Spleen (tissue), 7 donors: Measurements from ENCODE around the gene IL18RAP.

ENCODE experiments used
- POLR2A ChIP-seq, 3 donors: fragments of 450-650 bp; IDR thresholded peaks; one replicate each; pipeline ENCODE4 v1.5.1; 2017; ENCODE audit warnings: antibody characterized with exemption in 3 of 3, mild to moderate bottlenecking in 1 of 3
- POLR2AphosphoS5 ChIP-seq, 3 donors: sonication (generic); formaldehyde crosslinking; IDR thresholded peaks; one replicate each; pipeline ENCODE4 v1.5.1; 2017; ENCODE audit warnings: antibody characterized with exemption in 3 of 3
- TF ChIP-seq, protein P1 (sequence below), 11 experiments: fragments of 200-600 bp in 7 of 11; fragments of 450-650 bp in 4 of 11; sonication (generic) in 4 of 11; IDR thresholded peaks in 8 of 11; conservative IDR thresholded peaks in 3 of 11; 1 replicate in 7 of 11; 2 replicates in 4 of 11; pipeline versions ENCODE4 v1.4.0 to v1.8.0; 2016 to 2021; ENCODE audit warnings: antibody characterized with exemption in 11 of 11, inconsistent platforms in 4 of 11, mild to moderate bottlenecking in 1 of 11
- donor health status: DM: no; HTN: no; CAD: no; lungs with moderate emphysema.
- donor health status: DM: no; HTN: no; CAD: no.
- donor health status: DM: no; HTN: no; CAD: no.

DNA sequence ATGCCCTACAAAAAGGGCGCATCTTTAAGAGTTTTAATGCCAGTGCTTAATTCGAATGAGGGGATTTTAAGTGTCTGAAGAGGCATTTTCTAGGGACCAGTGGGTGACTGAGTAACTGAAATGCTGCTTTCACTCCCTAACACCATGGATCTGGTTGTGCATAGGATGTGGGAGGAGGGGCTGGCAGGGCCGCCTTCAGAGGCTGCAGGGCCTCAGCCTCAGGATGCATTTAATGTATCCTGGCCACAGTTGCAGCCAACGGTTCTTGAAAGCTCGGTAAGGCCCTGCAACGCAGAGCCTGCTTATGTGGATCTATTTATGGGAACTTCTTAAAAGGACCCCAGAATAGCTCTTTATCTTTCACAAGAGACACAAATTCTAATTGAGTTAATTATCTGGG lies 25.8 kb upstream of the IL18RAP start:
- TF ChIP-seq, protein P1, sequence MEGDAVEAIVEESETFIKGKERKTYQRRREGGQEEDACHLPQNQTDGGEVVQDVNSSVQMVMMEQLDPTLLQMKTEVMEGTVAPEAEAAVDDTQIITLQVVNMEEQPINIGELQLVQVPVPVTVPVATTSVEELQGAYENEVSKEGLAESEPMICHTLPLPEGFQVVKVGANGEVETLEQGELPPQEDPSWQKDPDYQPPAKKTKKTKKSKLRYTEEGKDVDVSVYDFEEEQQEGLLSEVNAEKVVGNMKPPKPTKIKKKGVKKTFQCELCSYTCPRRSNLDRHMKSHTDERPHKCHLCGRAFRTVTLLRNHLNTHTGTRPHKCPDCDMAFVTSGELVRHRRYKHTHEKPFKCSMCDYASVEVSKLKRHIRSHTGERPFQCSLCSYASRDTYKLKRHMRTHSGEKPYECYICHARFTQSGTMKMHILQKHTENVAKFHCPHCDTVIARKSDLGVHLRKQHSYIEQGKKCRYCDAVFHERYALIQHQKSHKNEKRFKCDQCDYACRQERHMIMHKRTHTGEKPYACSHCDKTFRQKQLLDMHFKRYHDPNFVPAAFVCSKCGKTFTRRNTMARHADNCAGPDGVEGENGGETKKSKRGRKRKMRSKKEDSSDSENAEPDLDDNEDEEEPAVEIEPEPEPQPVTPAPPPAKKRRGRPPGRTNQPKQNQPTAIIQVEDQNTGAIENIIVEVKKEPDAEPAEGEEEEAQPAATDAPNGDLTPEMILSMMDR (IDR thresholded peaks at IDR 0.05 in 8 of 11, conservative IDR thresholded peaks at IDR 0.05 in 3 of 11): no peak
- TF ChIP-seq POLR2A (IDR thresholded peaks at IDR 0.05) (no peak), POLR2AphosphoS5 (IDR thresholded peaks at IDR 0.05) (no peak)
